Esophagus squamous epithelium (tissue), 4 donors: Measurements from ENCODE around the gene ALDH5A1.

Experiments used
- CTCF ChIP-seq, 6 experiments: fragments of 450-650 bp in 4 of 6; fragments of 200-600 bp in 2 of 6; sonication (generic) in 2 of 6; IDR thresholded peaks; one replicate each; pipeline ENCODE4 v1.5.1; 2016 to 2019; ENCODE audit warnings: antibody characterized with exemption in 6 of 6, mild to moderate bottlenecking in 4 of 6, moderate library complexity in 4 of 6
- POLR2A ChIP-seq, 4 donors: fragments of 450-650 bp; IDR thresholded peaks; one replicate each; pipeline ENCODE4 v1.6.1; 2017; ENCODE audit warnings: antibody characterized with exemption in 4 of 4, mild to moderate bottlenecking in 4 of 4, moderate library complexity in 3 of 4

- no peak for TF ChIP-seq POLR2A (IDR thresholded peaks at IDR 0.05)
- TF ChIP-seq CTCF (IDR thresholded peaks at IDR 0.05): no peak
Measured at GRCh38 chr6:24489470-24489869, 5.3 kb upstream of the ALDH5A1 start, which contains the start of gene GPLD1.
